ENCODE data around the gene GSN. TPM values are rescaled to one million over a fixed set of nuclear protein-coding genes. Genes with fewer than 3 reads are reported as not detected.

The GSN gene
- total and polyA plus RNA-seq, 2 of the 8 experiments (the other 6 are each of a cell fraction or from before 2014, with no cell fraction given): 52.3 to 94.5 TPM

GRCh38 chr9:121297389-121297788 is 29.4 kb downstream of the GSN start:
- Histone ChIP-seq H3K18ac (ENCODE audit: extremely low read depth, low read length) (no peak overlapping the region), H2AFZ (ENCODE audit: low read length) (no peak overlapping the region), H2BK15ac (ENCODE audit: low read length) (no peak overlapping the region), H3K9me3 (ENCODE audit: insufficient read depth in 2 of 2, low read depth in 1 of 2, low read length in 1 of 2) (no peaks in the 10 kb centered on the region), H2AK5ac (ENCODE audit: low read depth, low read length) (no peak overlapping the region), H3K27me3 (replicated peaks in 1 of 4; ENCODE audit: control insufficient read depth in 3 of 4, extremely low read depth in 1 of 4, insufficient read depth in 3 of 4, low read length in 3 of 4) (peaks cover 5 to 20% (median 15%) of the 10 kb centered on the region in 4 experiments), H3K14ac (ENCODE audit: insufficient read length) (no peak overlapping the region), H3K4me1 (replicated peaks in 1 of 4; ENCODE audit: control insufficient read depth in 3 of 4, insufficient read depth in 4 of 4, low read length in 3 of 4) (peaks cover 8 to 25% (median 14%) of the 10 kb centered on the region in 4 experiments), H2BK20ac (ENCODE audit: low read length) (no peak overlapping the region), H3K4me2 (ENCODE audit: insufficient read depth in 1 of 2, low read depth in 2 of 2, low read length in 2 of 2) (no peak overlapping the region), H3K4me3 (ENCODE audit: extremely low read depth in 1 of 4, insufficient read depth in 2 of 4, low read depth in 3 of 4, low read length in 4 of 4) (no peak overlapping the region), H3K9ac (replicated peaks in 1 of 4; ENCODE audit: extremely low read depth in 1 of 4, low read depth in 3 of 4, low read length in 3 of 4) (no peak overlapping the region), H4K20me1 (replicated peaks in 1 of 2; ENCODE audit: control insufficient read depth in 1 of 2, insufficient read depth in 2 of 2, low read length in 2 of 2) (peaks cover 7% of the 10 kb centered on the region in 2 experiments), H3K56ac (replicated peaks; ENCODE audit: insufficient read length, low read depth, low read length) (no peak overlapping the region), H3K23ac (ENCODE audit: insufficient read length) (no peak overlapping the region), H4K8ac (ENCODE audit: extremely low read depth, insufficient read depth, low read length) (no peak overlapping the region), H3K4ac (replicated peaks; ENCODE audit: insufficient read length, low read depth, low read length) (no peak overlapping the region), H2BK5ac (ENCODE audit: low read depth, low read length) (no peak overlapping the region), H3K23me2 (ENCODE audit: low read depth, low read length) (peaks cover 9% of the 10 kb centered on the region; the same call in 1 of the 2 replicates), H3K79me1 (ENCODE audit: low read depth, low read length) (no peaks in the 10 kb centered on the region), H3K79me2 (ENCODE audit: control insufficient read depth in 1 of 2, insufficient read depth in 2 of 2, low read length in 2 of 2) (no peaks in the 10 kb centered on the region), H3K36me3 (ENCODE audit: control insufficient read depth in 2 of 4, insufficient read depth in 4 of 4, low read length in 3 of 4) (no peaks in the 10 kb centered on the region), H2BK12ac (ENCODE audit: low read depth, low read length) (no peak overlapping the region), H2BK120ac (replicated peaks; ENCODE audit: low read depth, low read length) (no peak overlapping the region), H4K5ac (ENCODE audit: insufficient read length, low read depth, low read length) (no peak overlapping the region), H3K27ac (ENCODE audit: low read depth, low read length) (no peak overlapping the region), H4K91ac (replicated peaks; ENCODE audit: insufficient read length, low read length) (no peak overlapping the region)
- POLR2A ChIA-PET (ENCODE audit: partially characterized antibody): no interaction called here
- no peak for FAIRE-seq
- WGBS, 2 experiments (ENCODE audit: extremely low coverage in 1 of 2, insufficient coverage in 1 of 2, insufficient read length in 1 of 2, insufficient replicate concordance in 2 of 2, low coverage in 1 of 2, low lambda C conversion rate in 2 of 2, missing lambda C conversion rate in 1 of 2): 85% methylated on average over 4 of the region's 4 CpGs; no CpG with 5 or more reads in 1 of the 2 experiments
- DNase-seq (ENCODE audit: low read depth in 1 of 2, low spot score in 2 of 2): no peak
- CTCF ChIA-PET (ENCODE audit: partially characterized antibody): interaction anchor here (2.1 to 2.8 kb wide), 3 partner anchors 10 to 84 kb away, joined by 9 to 12 read pairs (median 9); no protein-coding TSS in a partner anchor
- TF ChIP-seq CBX8 (IDR thresholded peaks at IDR 0.05; ENCODE audit: borderline replicate concordance, low read depth, low read length): no peak
- no peak for TF ChIP-seq POLR2AphosphoS5 (IDR thresholded peaks at IDR 0.05; ENCODE audit: low read depth, low read length)

Data from H1 (cell line).